ENCODE measurements around the gene ARHGEF17. TPM values are rescaled to one million over a fixed set of nuclear protein-coding genes. Genes with fewer than 3 reads are reported as not detected.
"Not testable (repeated sequence)": the region's sequence is repeated elsewhere in the genome, so short reads cannot be mapped to it uniquely, and the experiment has no call there.

The ARHGEF17 gene
- total RNA-seq, 6 experiments from 2014 or later, result 4.6 to 7.3 (median 5.4) TPM

DNA sequence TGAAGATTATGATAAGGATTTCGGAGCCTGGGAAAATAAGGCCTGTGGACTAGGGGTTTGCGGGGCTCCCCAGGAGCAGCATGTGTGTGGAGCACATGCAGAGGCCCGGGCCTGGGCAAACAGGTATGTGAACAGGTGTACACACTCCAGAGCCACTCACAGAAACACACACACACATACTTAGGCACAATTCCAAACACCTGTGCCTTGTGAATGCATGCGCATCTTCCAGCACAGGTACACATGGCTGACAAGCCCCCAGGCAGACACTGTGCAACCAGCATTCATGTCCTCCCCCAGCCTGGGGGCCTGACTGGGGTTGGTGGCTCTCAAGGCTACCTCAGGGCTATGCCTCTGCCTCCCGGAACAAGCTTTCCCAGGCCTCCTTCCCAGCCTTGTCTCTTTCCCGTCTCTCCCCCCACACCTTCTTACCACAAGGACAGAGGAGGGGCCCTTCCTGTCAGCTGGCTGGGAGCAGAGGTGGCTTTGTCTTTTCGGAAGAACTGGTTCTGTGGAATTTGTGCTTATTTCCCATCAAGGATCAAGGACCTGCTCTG lies 38.5 kb upstream of the ARHGEF17 start:
- TF ChIP-seq POLR2A (IDR thresholded peaks at IDR 0.05), result no peak
- TF ChIP-seq, protein P1, sequence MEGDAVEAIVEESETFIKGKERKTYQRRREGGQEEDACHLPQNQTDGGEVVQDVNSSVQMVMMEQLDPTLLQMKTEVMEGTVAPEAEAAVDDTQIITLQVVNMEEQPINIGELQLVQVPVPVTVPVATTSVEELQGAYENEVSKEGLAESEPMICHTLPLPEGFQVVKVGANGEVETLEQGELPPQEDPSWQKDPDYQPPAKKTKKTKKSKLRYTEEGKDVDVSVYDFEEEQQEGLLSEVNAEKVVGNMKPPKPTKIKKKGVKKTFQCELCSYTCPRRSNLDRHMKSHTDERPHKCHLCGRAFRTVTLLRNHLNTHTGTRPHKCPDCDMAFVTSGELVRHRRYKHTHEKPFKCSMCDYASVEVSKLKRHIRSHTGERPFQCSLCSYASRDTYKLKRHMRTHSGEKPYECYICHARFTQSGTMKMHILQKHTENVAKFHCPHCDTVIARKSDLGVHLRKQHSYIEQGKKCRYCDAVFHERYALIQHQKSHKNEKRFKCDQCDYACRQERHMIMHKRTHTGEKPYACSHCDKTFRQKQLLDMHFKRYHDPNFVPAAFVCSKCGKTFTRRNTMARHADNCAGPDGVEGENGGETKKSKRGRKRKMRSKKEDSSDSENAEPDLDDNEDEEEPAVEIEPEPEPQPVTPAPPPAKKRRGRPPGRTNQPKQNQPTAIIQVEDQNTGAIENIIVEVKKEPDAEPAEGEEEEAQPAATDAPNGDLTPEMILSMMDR (IDR thresholded peaks at IDR 0.05), result no peak
- WGBS (ENCODE audit: insufficient coverage, low coverage, low lambda C conversion rate, missing lambda C conversion rate), result 77% methylated on average over 5 of the region's 7 CpGs
- H3K4me3 ChIP-seq, result no peak overlapping the region
- H3K27ac ChIP-seq, result no peak overlapping the region
- DNase-seq (peak in 1 of 3 donors; percentile 39), ATAC-seq (no peak)
- H3K9me3 ChIP-seq, result no peaks in the 10 kb centered on the region
- no peaks in the 10 kb centered on the region for H3K27me3 ChIP-seq
- intact Hi-C loops (cut with DNase I), result no loop called here
- H3K4me1 ChIP-seq, result no peaks in the 10 kb centered on the region
- no peaks in the 10 kb centered on the region for H3K36me3 ChIP-seq

DNA sequence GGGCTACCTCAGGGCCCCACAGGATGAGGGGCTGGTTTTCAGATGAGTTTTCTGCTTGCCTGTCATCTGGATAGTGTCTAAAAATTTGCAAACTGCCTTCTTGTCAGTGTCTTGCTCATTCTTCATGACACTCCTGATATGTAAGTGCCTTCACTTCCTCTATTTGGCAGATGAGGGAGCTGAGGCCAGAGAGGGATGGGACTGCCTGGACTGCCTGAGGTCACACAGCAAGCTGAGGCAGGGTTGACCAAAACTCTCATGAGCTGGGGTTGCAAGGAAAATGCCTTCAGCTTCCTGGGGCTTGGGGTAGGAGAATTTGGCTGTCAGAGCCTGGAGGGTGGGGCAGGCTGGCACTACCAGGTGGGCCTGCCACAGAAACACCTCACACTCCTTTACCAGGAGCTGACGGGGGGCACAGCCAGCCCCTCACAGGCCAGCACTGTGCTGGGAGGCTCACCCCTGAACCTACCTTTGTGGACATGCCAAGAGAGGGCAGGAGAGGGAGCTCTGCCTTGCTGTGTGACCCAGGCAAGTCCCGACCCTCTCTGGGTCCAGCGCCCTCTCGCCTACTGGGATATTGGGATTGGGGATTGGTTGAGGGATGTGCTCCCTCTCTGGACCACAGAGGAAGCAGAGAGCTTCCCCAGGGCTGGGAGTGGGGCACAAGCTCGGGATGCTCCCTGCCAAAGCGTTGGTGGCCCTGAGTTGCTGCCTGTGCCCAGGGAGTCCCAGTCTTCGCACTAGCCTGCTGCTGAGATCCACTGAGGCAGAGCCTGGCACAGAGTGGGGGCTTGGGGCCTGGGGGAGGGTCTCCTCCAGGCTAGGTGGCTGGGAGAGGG lies 37.8 kb upstream of the ARHGEF17 start:
- intact Hi-C loops (cut with DNase I), result no loop called here
- no peaks in the 10 kb centered on the region for H3K4me1 ChIP-seq
- no peak overlapping the region for H3K27ac ChIP-seq
- WGBS (ENCODE audit: insufficient coverage, low coverage, low lambda C conversion rate, missing lambda C conversion rate), result no CpG with 5 or more reads among the region's 7 CpGs
- H3K27me3 ChIP-seq, result no peaks in the 10 kb centered on the region
- H3K4me3 ChIP-seq, result no peak overlapping the region
- no peaks in the 10 kb centered on the region for H3K9me3 ChIP-seq
- TF ChIP-seq, protein P1 (IDR thresholded peaks at IDR 0.05), result no peak
- TF ChIP-seq POLR2A (IDR thresholded peaks at IDR 0.05), result no peak
- H3K36me3 ChIP-seq, result no peaks in the 10 kb centered on the region
- DNase-seq, result peak in 1 of 3 donors; percentile 42
- ATAC-seq, result peak in 2 of 4 donors; percentile 13 to 36

DNA sequence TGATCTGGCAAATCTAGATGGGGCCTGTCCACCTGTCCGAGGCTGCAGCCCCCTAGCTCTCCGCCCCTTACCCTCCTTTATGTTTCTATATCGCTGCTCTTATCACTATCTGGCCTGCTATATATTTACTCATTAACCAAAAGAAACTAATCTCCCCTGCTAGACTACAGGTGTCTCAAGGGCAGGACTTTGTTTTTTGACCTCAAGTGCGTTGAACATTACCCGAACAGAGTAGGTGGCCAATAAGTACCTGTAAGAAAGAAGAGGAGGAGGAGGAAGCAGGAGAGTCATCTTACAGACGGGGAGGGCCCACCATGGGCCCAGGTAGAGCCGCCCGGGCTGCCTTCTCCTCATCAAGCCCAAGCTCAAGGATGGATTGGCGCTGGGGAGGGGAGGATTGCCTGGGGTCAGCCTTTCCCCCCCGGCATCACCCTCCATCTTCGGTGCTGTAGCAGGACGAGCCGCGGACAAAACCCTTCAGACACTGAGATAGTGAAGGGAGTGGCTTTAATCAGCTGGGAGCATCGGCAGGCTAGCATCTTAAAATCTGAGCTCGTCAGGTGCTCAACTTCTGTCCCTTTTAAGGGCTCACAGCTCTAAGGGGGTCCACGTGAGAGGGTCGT lies 37.1 kb upstream of the ARHGEF17 start:
- no peak for ATAC-seq
- Histone ChIP-seq H3K27ac (no peak overlapping the region), H3K4me1 (no peaks in the 10 kb centered on the region), H3K4me3 (no peak overlapping the region), H3K9me3 (no peaks in the 10 kb centered on the region), H3K36me3 (no peaks in the 10 kb centered on the region), H3K27me3 (no peaks in the 10 kb centered on the region)
- TF ChIP-seq, protein P1 (IDR thresholded peaks at IDR 0.05), result no peak
- TF ChIP-seq POLR2A (IDR thresholded peaks at IDR 0.05), result no peak
- WGBS (ENCODE audit: insufficient coverage, low coverage, low lambda C conversion rate, missing lambda C conversion rate), result 49% methylated on average over 10 of the region's 18 CpGs
- intact Hi-C loops (cut with DNase I), result no loop called here
- DNase-seq, result peak in 1 of 3 donors; percentile 33

DNA sequence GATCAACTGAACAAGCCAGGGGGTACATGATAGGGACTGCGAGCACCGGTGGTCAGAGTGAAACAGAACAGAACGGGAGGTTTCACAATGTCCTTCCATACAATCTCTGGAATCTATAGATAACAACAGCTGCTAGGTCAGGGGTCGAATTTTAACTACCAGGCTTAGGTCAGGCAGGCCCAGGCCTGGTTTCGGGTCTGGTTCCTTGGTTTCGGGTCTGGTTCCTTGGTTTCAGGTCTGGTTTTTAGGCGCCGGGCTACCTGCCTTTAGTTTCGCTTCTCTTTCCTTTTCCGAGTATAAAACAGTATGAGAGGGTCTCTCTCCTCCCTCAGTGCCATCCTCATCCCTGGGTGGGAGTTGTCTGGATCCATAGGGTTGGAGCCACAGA lies 36.6 kb upstream of the ARHGEF17 start:
- H3K4me1 ChIP-seq; ATAC-seq; H3K4me3 ChIP-seq; H3K9me3 ChIP-seq; H3K36me3 ChIP-seq; H3K27ac ChIP-seq; H3K27me3 ChIP-seq; intact Hi-C loops (cut with DNase I): not testable (repeated sequence)
- 80% methylated on average over 1 of the region's 10 CpGs for WGBS (ENCODE audit: insufficient coverage, low coverage, low lambda C conversion rate, missing lambda C conversion rate)
- peak in 1 of 3 donors; percentile 13 for DNase-seq

All from right lobe of liver (tissue), 6 donors.